Effector memory CD4-positive, alpha-beta T cell (primary cell): ENCODE results near the gene SEMA5A.

Source experiments
- DNase-seq, 3 donors: peaks; one replicate each; pipeline ENCODE4 v3.0.0-alpha.2; 2020
- H3K27ac ChIP-seq: 2 replicates; pipeline ENCODE4 v1.7.0; 2013; ENCODE audit warnings: mild to moderate bottlenecking, low read length, moderate library complexity; ENCODE audit not compliant: insufficient read depth, poor library complexity, severe bottlenecking
- H3K27me3 ChIP-seq: replicated peaks from 2 replicates; pipeline ENCODE4 v1.7.0; 2013; ENCODE audit warnings: mild to moderate bottlenecking, low read length; ENCODE audit not compliant: insufficient read depth, control insufficient read depth, poor library complexity, severe bottlenecking
- H3K36me3 ChIP-seq: 2 replicates; pipeline ENCODE4 v1.7.0; 2013; ENCODE audit warnings: mild to moderate bottlenecking, low read length, moderate library complexity; ENCODE audit not compliant: control insufficient read depth, insufficient read depth
- H3K4me1 ChIP-seq: 2 replicates; pipeline ENCODE4 v1.7.0; 2013; ENCODE audit warnings: low read length, mild to moderate bottlenecking; ENCODE audit not compliant: control insufficient read depth, insufficient read depth, poor library complexity, severe bottlenecking
- H3K4me3 ChIP-seq: 2 replicates; pipeline ENCODE4 v1.7.0; 2013; ENCODE audit warnings: low read length, low read depth, mild to moderate bottlenecking; ENCODE audit not compliant: insufficient read depth, poor library complexity, severe bottlenecking
- H3K9me3 ChIP-seq: 2 replicates; pipeline ENCODE4 v1.7.0; 2013; ENCODE audit warnings: mild to moderate bottlenecking, low read length, moderate library complexity; ENCODE audit not compliant: control insufficient read depth

The SEMA5A gene

DNA sequence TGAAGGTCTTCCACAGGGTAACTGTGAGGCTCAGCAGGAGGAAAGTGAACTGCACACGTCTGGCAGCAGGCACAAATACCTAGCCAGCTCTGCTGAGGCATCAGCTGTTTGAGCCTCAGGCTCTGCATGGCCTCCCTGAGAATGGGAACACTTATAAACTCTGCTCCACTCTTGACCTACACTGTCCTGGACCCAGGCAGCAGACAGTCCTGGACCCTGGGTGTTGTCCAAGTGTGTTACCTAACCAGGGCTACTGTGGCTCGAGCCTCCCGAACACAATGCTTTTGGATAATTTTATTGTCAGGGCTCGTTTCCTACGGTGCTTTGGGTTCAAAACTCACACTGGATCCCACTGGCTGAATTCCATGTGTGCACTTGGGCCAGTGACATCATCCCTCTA, 497.9 kb downstream of the SEMA5A start:
- Histone ChIP-seq H3K9me3 (no peaks in the 10 kb centered on the region), H3K27me3 (no peaks in the 10 kb centered on the region), H3K27ac (no peak overlapping the region), H3K4me1 (no peaks in the 10 kb centered on the region), H3K4me3 (no peak overlapping the region), H3K36me3 (no peaks in the 10 kb centered on the region)
- DNase-seq: no peak

DNA sequence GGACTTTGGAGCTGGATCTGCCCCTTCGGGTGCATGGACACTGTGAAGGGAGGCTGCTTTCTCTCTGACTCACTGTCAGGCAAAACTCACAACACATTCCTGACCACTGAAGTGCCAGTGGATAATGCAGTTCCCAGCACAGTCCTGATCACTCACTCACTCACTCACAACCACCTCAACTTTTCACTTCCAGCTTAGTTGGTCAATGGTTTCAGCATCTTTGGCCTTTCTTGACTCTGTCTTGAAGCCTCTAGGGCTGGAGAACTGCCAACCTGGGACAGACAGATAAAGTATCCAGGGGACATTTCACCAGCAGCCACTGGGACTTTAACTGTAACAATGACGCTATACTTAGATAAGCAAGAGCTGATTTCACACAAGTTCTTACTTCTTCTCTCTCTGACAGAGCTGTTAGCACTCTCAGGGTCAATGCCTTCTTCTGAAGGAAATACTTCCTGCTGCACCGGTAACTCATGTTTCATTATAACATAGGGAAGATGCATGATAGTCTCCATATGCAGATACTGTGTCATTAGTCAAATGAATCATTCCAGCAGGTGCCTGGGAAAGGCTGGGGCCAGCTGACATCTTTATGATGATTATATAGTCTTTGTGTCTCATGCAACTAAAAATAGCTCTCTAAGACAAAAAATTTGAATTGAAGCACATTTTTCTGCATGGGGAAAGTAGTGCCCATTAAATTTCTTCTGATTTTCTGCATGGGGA, 499.0 kb downstream of the SEMA5A start:
- Histone ChIP-seq H3K4me3 (no peak overlapping the region), H3K27ac (no peak overlapping the region), H3K4me1 (no peaks in the 10 kb centered on the region), H3K9me3 (no peaks in the 10 kb centered on the region), H3K27me3 (no peaks in the 10 kb centered on the region), H3K36me3 (no peaks in the 10 kb centered on the region)
- no peak for DNase-seq

DNA sequence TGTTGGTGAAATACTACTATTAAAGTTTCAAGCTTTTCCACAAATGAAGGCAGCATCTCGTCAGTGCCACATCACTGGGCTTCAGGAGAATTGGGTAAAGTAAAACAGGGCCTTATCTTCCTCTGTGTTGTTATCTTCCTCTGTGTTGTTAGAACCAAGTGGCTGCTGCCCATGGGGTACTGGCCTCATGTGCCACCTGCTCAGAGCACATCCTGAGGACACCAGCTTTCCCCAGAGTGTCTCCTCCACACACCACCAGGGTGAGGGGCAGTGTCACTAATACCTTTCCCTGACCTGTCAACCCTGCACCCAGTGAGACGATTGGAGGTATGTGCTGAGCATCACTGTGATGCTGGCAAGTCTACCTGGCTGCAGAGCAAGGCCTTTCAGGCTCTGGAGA, 499.9 kb downstream of the SEMA5A start:
- no peaks in the 10 kb centered on the region for H3K9me3 ChIP-seq
- no peaks in the 10 kb centered on the region for H3K27me3 ChIP-seq
- no peak for DNase-seq
- H3K4me1 ChIP-seq: no peaks in the 10 kb centered on the region
- H3K36me3 ChIP-seq: no peaks in the 10 kb centered on the region
- no peak overlapping the region for H3K27ac ChIP-seq
- H3K4me3 ChIP-seq: no peak overlapping the region

DNA sequence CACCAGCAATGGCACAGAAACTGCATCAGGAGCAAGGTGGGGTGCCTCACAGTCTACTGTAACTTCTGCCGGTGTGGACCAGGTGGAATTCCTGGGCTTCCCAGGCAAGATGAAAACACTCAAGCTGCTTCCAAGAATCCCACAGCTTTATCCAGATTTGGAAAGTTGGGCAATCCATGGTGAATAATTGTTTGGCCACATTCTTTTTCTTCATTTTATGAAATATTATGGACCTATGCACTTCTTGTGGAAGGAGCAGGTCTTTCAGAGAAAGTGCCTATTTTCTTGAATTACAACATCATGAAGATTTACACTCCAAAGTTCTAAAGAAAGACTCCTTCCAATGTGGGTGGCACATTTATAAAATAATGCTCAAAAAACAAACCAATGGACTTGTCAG, 503.6 kb downstream of the SEMA5A start:
- Histone ChIP-seq H3K9me3 (no peaks in the 10 kb centered on the region), H3K27ac (no peak overlapping the region), H3K4me3 (no peak overlapping the region), H3K27me3 (no peaks in the 10 kb centered on the region), H3K36me3 (no peaks in the 10 kb centered on the region), H3K4me1 (no peaks in the 10 kb centered on the region)
- DNase-seq: no peak

DNA sequence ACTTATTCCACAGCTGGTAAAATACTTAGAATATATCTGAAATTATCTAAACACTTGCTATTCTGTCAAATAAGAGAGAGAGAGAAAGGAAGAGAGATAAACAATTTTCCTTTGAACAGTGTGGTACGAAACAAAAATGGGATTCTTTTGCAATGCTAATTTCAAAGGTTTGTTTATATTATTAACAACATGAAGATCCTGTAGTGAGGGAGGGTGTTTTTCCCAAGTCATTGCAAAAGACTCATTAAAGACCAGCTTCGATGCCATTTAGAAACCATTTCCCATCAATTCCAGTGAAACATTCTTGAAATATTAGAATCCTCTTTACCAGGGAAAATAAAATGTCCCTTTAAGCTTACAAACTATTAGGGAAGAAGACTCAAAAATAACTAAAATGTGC, 505.4 kb downstream of the SEMA5A start:
- Histone ChIP-seq H3K9me3 (no peaks in the 10 kb centered on the region), H3K36me3 (no peaks in the 10 kb centered on the region), H3K4me1 (no peaks in the 10 kb centered on the region), H3K27ac (no peak overlapping the region), H3K27me3 (no peaks in the 10 kb centered on the region), H3K4me3 (no peak overlapping the region)
- DNase-seq: no peak

DNA sequence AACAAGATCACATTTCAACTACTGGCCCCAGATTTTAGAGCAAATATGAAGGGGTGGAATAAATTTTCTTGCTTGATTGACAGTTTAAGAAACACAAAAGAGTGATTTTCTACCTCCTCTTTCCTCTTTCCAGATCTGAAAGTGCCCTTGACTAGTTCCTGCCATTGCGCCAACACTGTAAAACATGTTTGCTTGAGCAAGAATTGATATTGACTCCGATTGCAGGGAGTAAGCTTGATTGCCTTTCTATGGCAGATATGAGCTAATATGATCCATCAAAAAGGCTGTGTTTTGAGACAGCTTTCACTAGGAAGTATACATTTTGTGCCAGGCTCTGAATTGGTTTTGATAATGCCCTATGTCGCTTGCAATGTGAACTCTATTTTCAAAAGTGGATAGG, 508.8 kb downstream of the SEMA5A start:
- H3K27me3 ChIP-seq: no peaks in the 10 kb centered on the region
- DNase-seq: no peak
- no peaks in the 10 kb centered on the region for H3K9me3 ChIP-seq
- H3K36me3 ChIP-seq: no peaks in the 10 kb centered on the region
- no peaks in the 10 kb centered on the region for H3K4me1 ChIP-seq
- H3K4me3 ChIP-seq: no peak overlapping the region
- no peak overlapping the region for H3K27ac ChIP-seq

DNA sequence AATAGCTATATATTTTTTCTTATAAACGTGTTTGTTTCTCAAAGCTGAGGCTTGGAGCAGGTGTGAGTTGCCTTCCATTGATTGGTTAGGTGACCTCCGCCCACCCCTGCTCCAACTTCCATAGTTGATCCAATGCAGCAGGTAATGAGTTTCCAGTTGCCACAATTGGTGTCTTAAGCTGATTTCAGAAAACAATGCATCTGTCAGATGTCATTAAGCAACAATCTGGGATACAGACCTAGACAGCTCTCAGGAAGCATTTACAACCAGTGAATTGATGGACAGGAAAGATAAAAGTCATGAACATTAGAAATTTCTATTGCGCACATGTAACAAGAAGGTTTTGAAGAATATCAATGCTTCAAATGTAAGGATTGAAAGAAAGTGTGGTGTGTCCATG, 510.5 kb downstream of the SEMA5A start:
- H3K27me3 ChIP-seq: no peaks in the 10 kb centered on the region
- no peak overlapping the region for H3K4me3 ChIP-seq
- no peaks in the 10 kb centered on the region for H3K4me1 ChIP-seq
- H3K9me3 ChIP-seq: no peaks in the 10 kb centered on the region
- no peaks in the 10 kb centered on the region for H3K36me3 ChIP-seq
- H3K27ac ChIP-seq: no peak overlapping the region
- DNase-seq: no peak

DNA sequence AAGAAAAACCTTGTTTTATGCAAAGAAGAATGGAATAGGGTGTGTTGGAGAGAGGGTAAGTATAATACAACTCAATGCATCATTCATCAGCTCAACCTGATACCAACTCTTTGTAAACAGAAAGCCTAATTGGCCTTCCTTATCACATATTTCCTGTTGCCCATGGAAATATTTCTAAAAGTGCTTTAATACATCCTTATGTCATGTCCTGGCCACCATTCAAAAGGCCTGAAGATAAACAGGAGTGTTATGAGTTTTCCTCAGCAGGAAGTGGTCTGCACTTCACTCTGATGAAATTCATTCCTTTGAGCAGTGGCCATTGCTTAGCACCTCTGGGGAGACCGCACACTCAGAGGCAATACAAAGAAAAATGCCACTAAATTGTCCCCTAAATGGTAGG, 511.2 kb downstream of the SEMA5A start:
- DNase-seq: no peak
- no peaks in the 10 kb centered on the region for H3K4me1 ChIP-seq
- no peaks in the 10 kb centered on the region for H3K27me3 ChIP-seq
- H3K9me3 ChIP-seq: no peaks in the 10 kb centered on the region
- no peak overlapping the region for H3K4me3 ChIP-seq
- no peaks in the 10 kb centered on the region for H3K36me3 ChIP-seq
- H3K27ac ChIP-seq: no peak overlapping the region

DNA sequence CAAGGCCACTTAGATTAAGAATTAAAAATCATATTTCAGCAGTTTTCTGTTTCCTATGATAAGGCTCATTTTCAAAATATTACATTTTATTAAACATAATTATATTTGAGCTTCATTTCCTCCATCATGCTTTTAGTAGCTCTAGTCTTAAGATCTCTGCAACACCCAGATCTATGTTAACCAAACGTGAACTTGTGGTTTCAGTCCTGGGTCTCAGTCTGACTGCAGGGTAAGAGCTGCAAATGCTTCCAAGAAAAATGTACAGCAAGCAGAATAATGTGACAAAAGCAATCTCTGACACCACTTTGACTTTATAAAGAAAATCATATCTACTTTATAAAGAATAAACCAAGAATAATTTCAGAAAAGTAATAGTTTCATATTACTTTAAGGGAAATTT, 512.4 kb downstream of the SEMA5A start:
- Histone ChIP-seq H3K27ac (no peak overlapping the region), H3K27me3 (no peaks in the 10 kb centered on the region), H3K36me3 (no peaks in the 10 kb centered on the region), H3K4me1 (no peaks in the 10 kb centered on the region), H3K9me3 (no peaks in the 10 kb centered on the region), H3K4me3 (no peak overlapping the region)
- DNase-seq: no peak

DNA sequence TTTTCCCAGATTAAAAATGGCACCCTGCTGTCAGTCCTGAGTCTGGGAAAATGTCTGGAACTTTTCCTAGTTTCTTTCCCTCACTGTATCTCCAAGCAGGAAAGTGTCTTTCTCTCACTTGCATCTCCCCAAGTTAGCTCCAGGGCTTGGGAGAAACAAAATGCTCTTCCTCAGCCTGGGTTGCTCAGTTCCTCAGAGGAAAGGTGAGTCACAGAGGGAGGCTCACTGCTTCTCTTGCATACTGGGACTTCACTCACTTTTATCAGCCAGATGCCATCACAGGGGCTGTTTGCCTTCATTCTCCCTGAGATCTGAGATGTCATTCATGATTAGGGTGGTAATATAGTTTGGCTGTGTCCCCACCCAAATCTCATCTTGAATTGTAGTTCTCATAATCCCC, 519.9 kb downstream of the SEMA5A start:
- H3K9me3 ChIP-seq: peaks cover 4% of the 10 kb centered on the region
- DNase-seq: no peak
- no peaks in the 10 kb centered on the region for H3K36me3 ChIP-seq
- no peaks in the 10 kb centered on the region for H3K27me3 ChIP-seq
- no peak overlapping the region for H3K27ac ChIP-seq
- H3K4me3 ChIP-seq: no peak overlapping the region
- no peaks in the 10 kb centered on the region for H3K4me1 ChIP-seq
